AG09309 (cell line): ENCODE results near the gene RXRA.
A peak's percentile ranks its signal among the peaks of the same experiment; 100 is the strongest.

Experiments used
- DNase-seq: peaks from one replicate; pipeline ENCODE4 v3.0.0-alpha.2; 2010; ENCODE audit warnings: low read depth
- H3K4me3 ChIP-seq: 2 replicates; pipeline ENCODE4 v1.5.1; 2011; ENCODE audit warnings: mild to moderate bottlenecking, low read depth, low read length, moderate library complexity; ENCODE audit not compliant: control insufficient read depth
- TF ChIP-seq, protein P1 (sequence below): IDR thresholded peaks from 2 replicates; pipeline ENCODE4 v1.5.1; 2011; ENCODE audit warnings: mild to moderate bottlenecking, low read depth, low read length, inconsistent platforms; ENCODE audit not compliant: insufficient read depth, control insufficient read depth; ENCODE audit errors: missing control alignments

RXRA gene

GRCh38 chr9:134434894-134435506 is 108.7 kb downstream of the RXRA start:
- DNase-seq = peak; percentile 89
- TF ChIP-seq, protein P1, sequence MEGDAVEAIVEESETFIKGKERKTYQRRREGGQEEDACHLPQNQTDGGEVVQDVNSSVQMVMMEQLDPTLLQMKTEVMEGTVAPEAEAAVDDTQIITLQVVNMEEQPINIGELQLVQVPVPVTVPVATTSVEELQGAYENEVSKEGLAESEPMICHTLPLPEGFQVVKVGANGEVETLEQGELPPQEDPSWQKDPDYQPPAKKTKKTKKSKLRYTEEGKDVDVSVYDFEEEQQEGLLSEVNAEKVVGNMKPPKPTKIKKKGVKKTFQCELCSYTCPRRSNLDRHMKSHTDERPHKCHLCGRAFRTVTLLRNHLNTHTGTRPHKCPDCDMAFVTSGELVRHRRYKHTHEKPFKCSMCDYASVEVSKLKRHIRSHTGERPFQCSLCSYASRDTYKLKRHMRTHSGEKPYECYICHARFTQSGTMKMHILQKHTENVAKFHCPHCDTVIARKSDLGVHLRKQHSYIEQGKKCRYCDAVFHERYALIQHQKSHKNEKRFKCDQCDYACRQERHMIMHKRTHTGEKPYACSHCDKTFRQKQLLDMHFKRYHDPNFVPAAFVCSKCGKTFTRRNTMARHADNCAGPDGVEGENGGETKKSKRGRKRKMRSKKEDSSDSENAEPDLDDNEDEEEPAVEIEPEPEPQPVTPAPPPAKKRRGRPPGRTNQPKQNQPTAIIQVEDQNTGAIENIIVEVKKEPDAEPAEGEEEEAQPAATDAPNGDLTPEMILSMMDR = no peak
- H3K4me3 ChIP-seq = no peak overlapping the region

DNA sequence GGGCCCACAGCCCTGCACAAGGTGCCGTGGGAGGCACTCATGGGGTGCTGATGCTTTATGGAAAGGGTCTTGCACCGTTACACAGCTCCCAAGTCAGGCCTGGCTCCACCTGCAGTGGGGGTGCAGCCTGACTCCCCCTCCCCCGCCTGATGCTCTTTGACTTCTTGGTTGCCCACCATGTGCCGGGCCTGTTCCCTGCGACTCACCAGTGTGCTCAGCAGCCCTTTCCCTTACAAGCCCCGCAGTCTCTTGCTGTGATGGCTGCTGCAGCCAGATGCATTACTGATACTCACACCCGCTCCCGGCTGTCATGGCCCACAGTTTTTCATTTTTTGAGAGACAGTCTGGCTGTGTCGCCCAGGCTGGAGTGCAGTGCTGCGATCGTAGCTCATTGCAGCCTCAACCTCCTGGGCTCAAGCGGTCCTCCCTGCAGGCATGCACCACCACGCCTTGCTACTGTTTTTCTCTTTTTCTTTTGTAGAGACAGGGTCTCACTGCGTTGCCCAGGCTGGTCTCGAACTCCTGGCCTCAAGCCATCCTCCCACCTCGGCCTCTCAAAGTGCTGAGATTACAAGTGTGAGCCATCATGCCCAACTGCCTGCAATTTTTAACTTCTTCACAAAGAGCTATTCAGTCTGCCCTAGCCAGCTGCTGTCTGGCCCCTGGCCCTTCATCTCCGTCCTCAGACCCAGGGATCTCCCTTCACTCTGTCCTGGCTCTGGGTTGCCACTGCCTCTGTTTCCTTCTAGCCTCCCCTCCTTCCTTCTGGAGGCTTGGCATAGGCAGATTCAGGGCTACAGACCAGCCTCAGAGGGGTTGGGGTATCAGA is 109.5 kb downstream of the RXRA start:
- TF ChIP-seq, protein P1 = no peak
- no peak overlapping the region for H3K4me3 ChIP-seq
- DNase-seq = no peak

GRCh38 chr9:134436379-134436762 is 110.1 kb downstream of the RXRA start:
- no peak for DNase-seq
- no peak overlapping the region for H3K4me3 ChIP-seq
- TF ChIP-seq, protein P1 = no peak

- H3K4me3 ChIP-seq = no peak overlapping the region
- TF ChIP-seq, protein P1 = no peak
- DNase-seq = no peak
These were observed 110.7 kb downstream of the RXRA start for GRCh38 chr9:134436911-134437310.

GRCh38 chr9:134437403-134438194 is 111.3 kb downstream of the RXRA start:
- TF ChIP-seq, protein P1 = no peak
- no peak for DNase-seq
- no peak overlapping the region for H3K4me3 ChIP-seq

DNA sequence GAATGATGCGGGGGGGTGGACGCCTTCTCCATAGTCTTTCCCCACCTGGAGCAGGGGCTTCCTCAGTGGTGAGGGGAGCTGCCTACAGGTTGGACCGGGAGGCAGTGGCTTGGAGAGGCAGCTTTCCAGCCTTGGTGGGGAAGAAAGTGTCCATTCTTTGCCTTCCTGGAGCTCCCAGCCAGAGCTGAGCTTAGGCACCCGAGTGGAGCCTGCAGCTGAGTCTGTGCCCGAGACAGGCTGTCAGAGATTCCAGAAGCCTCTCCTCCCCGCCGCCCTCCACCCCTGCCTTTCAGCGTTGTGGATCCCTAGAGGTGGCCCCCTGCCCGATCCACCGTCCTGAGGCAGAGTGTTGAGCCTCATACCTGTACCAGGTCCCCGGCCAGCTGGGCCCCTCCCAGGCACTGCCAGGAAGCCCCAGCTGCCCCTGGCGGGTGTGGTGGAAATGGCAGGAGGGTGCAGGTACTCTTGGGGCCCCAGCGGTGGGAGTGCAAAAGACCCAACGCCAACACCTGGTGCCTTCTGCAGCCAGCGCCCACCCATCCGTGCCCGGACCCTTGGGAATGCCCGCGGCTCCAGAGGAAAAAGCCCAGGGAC is 112.0 kb downstream of the RXRA start:
- no peak for DNase-seq
- TF ChIP-seq, protein P1 = no peak
- no peak overlapping the region for H3K4me3 ChIP-seq
